ENCODE results near the gene UBE2B.
"Not testable (repeated sequence)": the region's sequence is repeated elsewhere in the genome, so short reads cannot be mapped to it uniquely, and the experiment has no call there.

UBE2B gene

DNA sequence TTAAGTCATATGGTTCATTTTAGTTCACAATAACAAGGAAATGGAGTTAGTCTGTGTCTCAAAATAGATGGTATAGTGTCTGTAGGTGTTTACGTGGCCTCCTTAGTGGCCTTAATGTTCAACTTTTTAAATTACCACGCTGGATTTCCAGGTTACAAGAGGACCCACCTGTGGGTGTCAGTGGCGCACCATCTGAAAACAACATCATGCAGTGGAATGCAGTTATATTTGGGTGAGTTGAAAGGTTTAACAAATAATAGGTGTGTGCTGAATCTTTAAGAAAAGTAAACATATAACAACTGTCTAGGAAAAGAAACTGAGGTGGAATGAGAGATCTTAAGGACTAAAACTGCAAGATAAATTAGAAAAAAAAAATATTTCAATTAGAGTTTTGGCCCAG lies 2.9 kb downstream of the UBE2B start:
- H3K9ac ChIP-seq (ENCODE audit: low read depth, low read length) = no peak overlapping the region
- H3K4me3 ChIP-seq (ENCODE audit: low read depth in 1 of 2, low read length in 2 of 2) = no peak overlapping the region
- TF ChIP-seq EZH2 (IDR thresholded peaks at IDR 0.05; ENCODE audit: borderline replicate concordance, low read depth, low read length, severe bottlenecking) (no peak), CTCF (IDR thresholded peaks at IDR 0.05; ENCODE audit: borderline replicate concordance, extremely low read depth, low read length, poor library complexity, severe bottlenecking) (peak; percentile 24)
- DNase-seq = no peak
- H3K4me1 ChIP-seq (ENCODE audit: insufficient read depth, low read length) = peaks cover 38% of the 10 kb centered on the region
- no peak overlapping the region for H2AFZ ChIP-seq (ENCODE audit: low read depth, low read length)
- no peak for ATAC-seq (ENCODE audit: insufficient read depth, low read depth)
- H3K27me3 ChIP-seq (ENCODE audit: insufficient read depth, low read length, poor library complexity) = no peaks in the 10 kb centered on the region
- H3K27ac ChIP-seq (ENCODE audit: low read length) = no peak overlapping the region
- peaks cover 44% of the 10 kb centered on the region for H3K36me3 ChIP-seq (ENCODE audit: insufficient read depth, low read length)
- H4K20me1 ChIP-seq (ENCODE audit: insufficient read depth, low read length) = peaks cover 31% of the 10 kb centered on the region
- H3K79me2 ChIP-seq (ENCODE audit: insufficient read depth, low read length) = peaks cover 91% of the 10 kb centered on the region
- H3K4me2 ChIP-seq (ENCODE audit: insufficient read depth, low read length) = peak overlapping the region; percentile 43; the same call in 1 of the 2 replicates
- no peaks in the 10 kb centered on the region for H3K9me3 ChIP-seq (ENCODE audit: insufficient read depth, low read length, severe bottlenecking)

GRCh38 chr5:134380346-134380745 lies 9.0 kb downstream of the UBE2B start:
- Histone ChIP-seq H3K9ac (ENCODE audit: low read depth, low read length) (no peak overlapping the region), H3K79me2 (ENCODE audit: insufficient read depth, low read length) (peaks cover 65% of the 10 kb centered on the region), H3K27ac (ENCODE audit: low read length) (no peak overlapping the region), H3K4me1 (ENCODE audit: insufficient read depth, low read length) (no peaks in the 10 kb centered on the region), H4K20me1 (ENCODE audit: insufficient read depth, low read length) (peaks cover 15% of the 10 kb centered on the region), H3K4me3 (ENCODE audit: low read depth in 1 of 2, low read length in 2 of 2) (no peak overlapping the region), H3K4me2 (ENCODE audit: insufficient read depth, low read length) (no peak overlapping the region), H3K27me3 (ENCODE audit: insufficient read depth, low read length, poor library complexity) (no peaks in the 10 kb centered on the region), H2AFZ (ENCODE audit: low read depth, low read length) (no peak overlapping the region), H3K36me3 (ENCODE audit: insufficient read depth, low read length) (peaks cover 81% of the 10 kb centered on the region), H3K9me3 (ENCODE audit: insufficient read depth, low read length, severe bottlenecking) (no peaks in the 10 kb centered on the region)
- no peak for TF ChIP-seq EZH2 (IDR thresholded peaks at IDR 0.05; ENCODE audit: borderline replicate concordance, low read depth, low read length, severe bottlenecking)
- TF ChIP-seq CTCF (IDR thresholded peaks at IDR 0.05; ENCODE audit: borderline replicate concordance, extremely low read depth, low read length, poor library complexity, severe bottlenecking) = no peak
- ATAC-seq (ENCODE audit: insufficient read depth, low read depth) = peak; percentile 66; the same call in 2 of the 3 replicates
- no peak for DNase-seq

GRCh38 chr5:134382204-134382603 lies 10.8 kb downstream of the UBE2B start:
- not testable (repeated sequence) for ATAC-seq (ENCODE audit: insufficient read depth, low read depth); H4K20me1 ChIP-seq (ENCODE audit: insufficient read depth, low read length); H3K4me3 ChIP-seq (ENCODE audit: low read depth in 1 of 2, low read length in 2 of 2); H3K9ac ChIP-seq (ENCODE audit: low read depth, low read length); H3K4me1 ChIP-seq (ENCODE audit: insufficient read depth, low read length); H3K27me3 ChIP-seq (ENCODE audit: insufficient read depth, low read length, poor library complexity); DNase-seq; H3K4me2 ChIP-seq (ENCODE audit: insufficient read depth, low read length); H3K27ac ChIP-seq (ENCODE audit: low read length); H2AFZ ChIP-seq (ENCODE audit: low read depth, low read length); H3K9me3 ChIP-seq (ENCODE audit: insufficient read depth, low read length, severe bottlenecking)
- peaks cover 73% of the 10 kb centered on the region for H3K36me3 ChIP-seq (ENCODE audit: insufficient read depth, low read length)
- H3K79me2 ChIP-seq (ENCODE audit: insufficient read depth, low read length) = peaks cover 48% of the 10 kb centered on the region

GRCh38 chr5:134383980-134384697 lies 12.8 kb downstream of the UBE2B start:
- Histone ChIP-seq H3K79me2 (ENCODE audit: insufficient read depth, low read length) (peaks cover 32% of the 10 kb centered on the region), H3K27ac (ENCODE audit: low read length) (no peak overlapping the region), H2AFZ (ENCODE audit: low read depth, low read length) (no peak overlapping the region), H3K9me3 (ENCODE audit: insufficient read depth, low read length, severe bottlenecking) (no peaks in the 10 kb centered on the region), H3K9ac (ENCODE audit: low read depth, low read length) (no peak overlapping the region), H3K4me2 (ENCODE audit: insufficient read depth, low read length) (no peak overlapping the region), H3K4me1 (ENCODE audit: insufficient read depth, low read length) (no peaks in the 10 kb centered on the region), H3K36me3 (ENCODE audit: insufficient read depth, low read length) (peaks cover 72% of the 10 kb centered on the region), H3K27me3 (ENCODE audit: insufficient read depth, low read length, poor library complexity) (no peaks in the 10 kb centered on the region), H4K20me1 (ENCODE audit: insufficient read depth, low read length) (peaks cover 3% of the 10 kb centered on the region; the same call in 1 of the 2 replicates), H3K4me3 (ENCODE audit: low read depth in 1 of 2, low read length in 2 of 2) (no peak overlapping the region)
- TF ChIP-seq EZH2 (IDR thresholded peaks at IDR 0.05; ENCODE audit: borderline replicate concordance, low read depth, low read length, severe bottlenecking) (no peak), CTCF (IDR thresholded peaks at IDR 0.05; ENCODE audit: borderline replicate concordance, extremely low read depth, low read length, poor library complexity, severe bottlenecking) (no peak)
- ATAC-seq (ENCODE audit: insufficient read depth, low read depth) = no peak
- no peak for DNase-seq

Measured in DND-41 (cell line).